Bronchial epithelial cell (primary cell): ENCODE results near the gene C17orf58. TPM values are rescaled to one million over a fixed set of nuclear protein-coding genes. Genes with fewer than 3 reads are reported as not detected.

Source experiments
- DNase-seq: peaks from one replicate; pipeline ENCODE4 v3.0.0-alpha.2; 2010; ENCODE audit warnings: low read depth
- FAIRE-seq: peaks from 2 replicates; lab custom pipeline; 2011; peaks lifted over from hg19 to GRCh38; lab: Jason Lieb, UNC
- H3K27me3 ChIP-seq: 2 replicates; pipeline ENCODE4 v1.5.1; 2011; ENCODE audit warnings: low read length; ENCODE audit not compliant: control insufficient read depth, insufficient read depth
- H3K36me3 ChIP-seq: 2 replicates; pipeline ENCODE4 v1.5.1; 2011; ENCODE audit warnings: low read length; ENCODE audit not compliant: control insufficient read depth, insufficient read depth
- H3K4me3 ChIP-seq: 2 replicates; pipeline ENCODE4 v1.5.1; 2011; ENCODE audit warnings: mild to moderate bottlenecking, low read depth, low read length, control low read depth
- CTCF ChIP-seq: IDR thresholded peaks from 2 replicates; pipeline ENCODE4 v1.5.1; 2011; ENCODE audit warnings: mild to moderate bottlenecking, moderate library complexity, low read length, control low read depth, inconsistent platforms; ENCODE audit not compliant: insufficient read depth, severe bottlenecking
- total RNA-seq: library from RNA; depleted of rRNA; stranded (reverse); fragments of >200 nt; gene quantifications from 2 replicates; pipeline ENCODE4 v1.2.1, GENCODE V29; 2014

The C17orf58 gene
- total RNA-seq, 1 donor from 2014 or later, result 7.4 TPM

DNA sequence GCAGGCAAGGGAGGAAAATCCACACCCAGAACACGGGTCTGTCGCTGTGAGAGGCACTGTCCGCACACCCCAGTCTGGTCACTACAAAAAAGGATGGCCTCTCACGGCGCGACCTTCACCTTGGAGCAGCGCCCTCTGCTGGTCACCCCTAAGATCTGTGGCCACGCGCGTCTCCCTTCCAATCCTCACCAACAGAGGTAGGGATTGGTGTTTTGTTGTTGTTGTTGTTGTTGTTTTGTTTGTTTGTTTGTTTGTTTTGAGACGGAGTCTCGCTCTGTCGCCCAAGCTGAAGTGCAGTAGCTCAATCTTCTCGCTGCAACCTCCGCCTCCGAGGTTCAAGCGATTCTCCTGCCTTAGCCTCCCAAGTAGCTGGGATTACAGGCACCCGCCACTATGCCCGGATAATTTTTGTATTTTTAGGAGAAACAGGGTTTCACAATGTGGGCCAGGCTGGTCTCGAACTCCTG lies 15.0 kb upstream of the C17orf58 start:
- H3K27me3 ChIP-seq, result peaks cover 2% of the 10 kb centered on the region
- FAIRE-seq, result no peak
- H3K4me3 ChIP-seq, result no peak overlapping the region
- peak; percentile 83 for TF ChIP-seq CTCF
- no peak for DNase-seq
- no peaks in the 10 kb centered on the region for H3K36me3 ChIP-seq

DNA sequence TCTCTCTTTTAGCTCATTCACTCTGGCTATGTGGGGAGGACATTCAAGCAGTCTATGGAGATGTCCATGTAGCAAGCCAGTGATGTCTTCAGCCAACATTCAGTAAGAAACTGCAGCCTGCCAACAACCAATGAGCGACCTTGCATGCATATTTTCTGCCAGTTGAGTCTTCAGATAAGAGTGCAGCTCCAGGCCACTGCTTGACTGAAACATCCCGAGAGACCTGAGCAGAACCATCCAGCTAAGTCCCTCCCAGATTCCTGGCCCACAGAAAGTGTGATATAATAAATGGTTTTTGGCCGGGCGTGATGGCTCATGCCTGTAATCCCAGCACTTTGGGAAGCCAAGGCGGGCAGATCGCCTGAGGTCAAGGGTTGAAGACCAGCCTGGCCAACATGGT lies 10.5 kb upstream of the C17orf58 start:
- Histone ChIP-seq H3K4me3 (no peak overlapping the region), H3K27me3 (no peaks in the 10 kb centered on the region), H3K36me3 (no peaks in the 10 kb centered on the region)
- FAIRE-seq (no peak), DNase-seq (no peak)
- no peak for TF ChIP-seq CTCF

- Histone ChIP-seq H3K27me3 (no peaks in the 10 kb centered on the region), H3K4me3 (no peak overlapping the region), H3K36me3 (no peaks in the 10 kb centered on the region)
- FAIRE-seq (no peak), DNase-seq (no peak)
- TF ChIP-seq CTCF, result no peak
These were observed 7.9 kb upstream of the C17orf58 start for GRCh38 chr17:68004201-68004600.

GRCh38 chr17:67999291-67999911 lies 3.1 kb upstream of the C17orf58 start:
- DNase-seq, result peak; percentile 79
- Histone ChIP-seq H3K36me3 (no peaks in the 10 kb centered on the region), H3K27me3 (no peaks in the 10 kb centered on the region), H3K4me3 (no peak overlapping the region)
- FAIRE-seq, result no peak
- TF ChIP-seq CTCF, result no peak

- Histone ChIP-seq H3K36me3 (no peaks in the 10 kb centered on the region), H3K4me3 (no peak overlapping the region), H3K27me3 (no peaks in the 10 kb centered on the region)
- FAIRE-seq, result no peak
- TF ChIP-seq CTCF, result no peak
- DNase-seq, result no peak
These were observed 2.2 kb upstream of the C17orf58 start for GRCh38 chr17:67998466-67998865.

DNA sequence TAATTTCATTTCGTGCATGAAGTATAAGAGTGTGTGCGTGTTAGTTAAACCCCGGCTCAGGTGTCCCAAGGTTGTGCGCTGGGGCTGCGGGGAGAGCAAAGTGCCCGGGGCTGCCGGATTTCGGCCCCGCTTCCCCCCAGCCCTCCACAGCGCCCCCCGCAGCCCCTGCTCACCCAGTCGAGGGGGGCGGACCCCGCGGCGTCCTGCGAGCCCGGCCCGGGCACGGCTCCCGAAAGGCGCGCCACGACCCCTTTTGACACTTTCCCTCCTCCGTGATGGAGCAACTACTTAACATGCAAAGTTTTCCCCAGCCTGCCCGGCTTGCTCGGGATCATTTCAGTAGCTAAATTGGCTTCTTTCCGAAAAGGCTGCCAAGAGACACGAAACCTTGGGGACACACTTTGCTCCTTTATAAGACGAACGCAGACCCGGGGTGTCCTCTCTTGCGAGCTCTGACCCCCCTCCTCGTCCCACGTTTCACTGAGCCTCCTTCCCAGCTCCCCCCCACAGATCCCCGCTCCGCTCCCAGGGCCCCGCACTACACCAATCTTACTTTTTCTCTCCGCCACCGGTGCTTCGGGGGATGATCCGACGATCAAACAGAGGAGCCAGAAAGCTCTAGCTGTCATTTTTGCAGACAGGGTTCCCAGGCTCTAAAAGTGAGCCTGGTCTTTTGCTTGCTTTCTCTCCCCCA lies 552 bp downstream of the C17orf58 start:
- no peak for FAIRE-seq
- no peak for DNase-seq
- H3K27me3 ChIP-seq, result no peaks in the 10 kb centered on the region

More for the DNA sequence above, 552 bp downstream of the C17orf58 start:
- no peak for TF ChIP-seq CTCF
- peak overlapping the region; percentile 37 for H3K4me3 ChIP-seq
- H3K36me3 ChIP-seq, result no peaks in the 10 kb centered on the region
